ENCODE results near the gene FOXC1. TPM values are rescaled to one million over a fixed set of nuclear protein-coding genes. Genes with fewer than 3 reads are reported as not detected.

FOXC1 gene
- total RNA-seq, 1 donor from 2014 or later, result 3.3 TPM

DNA sequence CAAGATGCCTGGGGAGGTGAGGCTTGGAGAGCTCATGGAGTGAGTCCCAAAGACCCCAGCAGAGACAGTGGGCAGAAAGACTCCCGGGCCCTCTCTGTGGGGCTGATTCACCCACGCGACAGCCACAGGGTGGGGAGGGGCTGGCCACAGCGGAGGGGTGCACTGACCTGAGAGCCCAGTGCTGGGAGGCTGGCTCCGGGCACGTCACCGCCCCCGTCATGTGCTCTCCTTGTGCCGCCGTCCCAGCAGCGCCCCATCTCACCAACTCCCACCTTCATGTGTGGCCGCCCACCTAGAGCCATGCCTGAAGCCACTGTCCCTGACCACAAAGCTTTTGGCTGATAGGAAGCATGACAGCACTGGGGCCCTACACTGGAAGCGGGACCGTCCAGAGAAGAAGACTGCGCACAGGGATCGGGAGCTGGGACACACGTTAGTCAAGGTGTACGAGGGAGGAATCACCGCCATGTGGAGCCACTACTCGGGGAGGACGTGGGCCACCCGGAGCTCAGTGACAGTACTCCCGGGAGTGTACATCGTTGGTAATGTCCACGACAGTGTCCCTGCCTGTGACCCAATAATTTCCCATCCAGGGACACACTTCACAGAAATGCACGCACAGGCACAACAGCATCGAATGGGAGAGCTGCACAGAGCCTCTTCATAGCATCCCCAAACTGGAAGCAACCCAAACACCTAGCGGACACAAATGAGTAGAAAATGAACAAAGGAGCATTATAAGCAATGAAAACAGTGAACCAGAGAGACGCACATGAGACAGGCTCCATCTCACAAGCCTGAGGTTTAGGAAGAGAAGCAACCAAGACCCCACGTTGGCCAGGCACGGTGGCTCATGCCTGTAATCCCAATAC, 28.4 kb upstream of the FOXC1 start:
- DNase-seq, result no peak

DNA sequence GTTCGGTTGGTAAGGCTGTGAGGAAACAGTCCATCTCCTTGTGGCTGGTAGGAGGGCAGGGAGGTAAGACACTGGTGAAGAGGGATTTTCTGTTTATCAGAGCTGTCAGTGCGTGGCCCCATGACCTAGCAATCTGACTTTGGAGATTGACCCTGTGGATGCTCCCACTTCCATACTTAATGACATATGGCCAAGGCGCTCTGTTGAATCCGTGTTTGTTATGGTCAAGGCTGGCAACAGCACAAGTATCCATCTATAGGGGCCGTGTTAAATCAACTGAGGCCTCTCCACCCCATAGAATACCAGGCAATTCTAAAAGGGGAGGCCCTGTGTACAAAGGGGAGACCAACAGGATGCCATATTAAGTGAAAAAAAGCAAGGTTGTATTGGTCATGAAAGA, 25.6 kb upstream of the FOXC1 start:
- H3K27ac Mint-ChIP-seq (ENCODE audit: unreplicated experiment), result no peak overlapping the region
- no peak overlapping the region for H3K4me3 Mint-ChIP-seq (ENCODE audit: unreplicated experiment)
- no peaks in the 10 kb centered on the region for H3K9me3 Mint-ChIP-seq (ENCODE audit: unreplicated experiment)
- TF ChIP-seq, protein P1, sequence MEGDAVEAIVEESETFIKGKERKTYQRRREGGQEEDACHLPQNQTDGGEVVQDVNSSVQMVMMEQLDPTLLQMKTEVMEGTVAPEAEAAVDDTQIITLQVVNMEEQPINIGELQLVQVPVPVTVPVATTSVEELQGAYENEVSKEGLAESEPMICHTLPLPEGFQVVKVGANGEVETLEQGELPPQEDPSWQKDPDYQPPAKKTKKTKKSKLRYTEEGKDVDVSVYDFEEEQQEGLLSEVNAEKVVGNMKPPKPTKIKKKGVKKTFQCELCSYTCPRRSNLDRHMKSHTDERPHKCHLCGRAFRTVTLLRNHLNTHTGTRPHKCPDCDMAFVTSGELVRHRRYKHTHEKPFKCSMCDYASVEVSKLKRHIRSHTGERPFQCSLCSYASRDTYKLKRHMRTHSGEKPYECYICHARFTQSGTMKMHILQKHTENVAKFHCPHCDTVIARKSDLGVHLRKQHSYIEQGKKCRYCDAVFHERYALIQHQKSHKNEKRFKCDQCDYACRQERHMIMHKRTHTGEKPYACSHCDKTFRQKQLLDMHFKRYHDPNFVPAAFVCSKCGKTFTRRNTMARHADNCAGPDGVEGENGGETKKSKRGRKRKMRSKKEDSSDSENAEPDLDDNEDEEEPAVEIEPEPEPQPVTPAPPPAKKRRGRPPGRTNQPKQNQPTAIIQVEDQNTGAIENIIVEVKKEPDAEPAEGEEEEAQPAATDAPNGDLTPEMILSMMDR (IDR thresholded peaks at IDR 0.05; ENCODE audit: partially characterized antibody, unreplicated experiment), result no peak
- no peak for DNase-seq
- no peaks in the 10 kb centered on the region for H3K4me1 Mint-ChIP-seq (ENCODE audit: low read depth, unreplicated experiment)
- H3K27me3 Mint-ChIP-seq (ENCODE audit: unreplicated experiment), result peaks cover 6% of the 10 kb centered on the region
- H3K36me3 Mint-ChIP-seq (ENCODE audit: unreplicated experiment), result peaks cover 5% of the 10 kb centered on the region

More for the DNA sequence above, 28.4 kb upstream of the FOXC1 start:
- Mint-ChIP-seq H3K4me1 (ENCODE audit: low read depth, unreplicated experiment) (no peaks in the 10 kb centered on the region), H3K4me3 (ENCODE audit: unreplicated experiment) (no peak overlapping the region), H3K9me3 (ENCODE audit: unreplicated experiment) (peaks cover 3% of the 10 kb centered on the region), H3K36me3 (ENCODE audit: unreplicated experiment) (peaks cover 5% of the 10 kb centered on the region), H3K27me3 (ENCODE audit: unreplicated experiment) (peaks cover 6% of the 10 kb centered on the region), H3K27ac (ENCODE audit: unreplicated experiment) (no peak overlapping the region)
- TF ChIP-seq, protein P1 (IDR thresholded peaks at IDR 0.05; ENCODE audit: partially characterized antibody, unreplicated experiment), result no peak

DNA sequence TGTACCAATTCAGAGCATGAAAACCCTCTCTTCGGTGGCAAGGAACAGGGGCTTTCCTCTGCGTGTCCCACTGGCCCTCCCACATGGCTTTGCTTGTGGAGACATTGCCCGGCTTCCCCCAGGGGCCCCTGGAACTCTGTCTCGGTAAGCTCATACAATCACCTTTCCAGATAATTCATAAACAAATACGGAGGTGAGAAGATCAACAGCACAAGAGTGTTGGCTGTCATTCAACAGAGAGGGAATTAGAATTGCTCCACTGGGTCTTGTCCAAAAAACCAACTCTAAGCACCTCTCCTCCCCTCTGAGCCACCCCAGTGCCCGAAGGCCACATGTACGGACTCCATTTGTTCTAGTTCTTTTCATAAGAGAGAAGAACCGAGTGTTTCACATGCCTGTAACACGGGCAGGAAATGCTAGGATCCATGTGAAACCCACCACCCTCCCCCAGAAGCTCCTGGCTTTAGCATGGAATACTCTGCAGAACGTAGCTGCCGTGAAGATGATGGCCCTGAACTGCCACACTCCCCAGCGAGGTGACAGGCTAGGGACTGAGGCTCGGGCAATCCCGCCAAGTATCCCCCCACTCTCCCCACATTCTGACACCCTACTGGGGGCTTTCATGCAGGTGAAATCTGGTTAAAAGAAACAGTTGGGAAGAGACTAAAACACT, 24.6 kb upstream of the FOXC1 start:
- no peak for DNase-seq
- TF ChIP-seq, protein P1 (IDR thresholded peaks at IDR 0.05; ENCODE audit: partially characterized antibody, unreplicated experiment), result no peak
- no peak overlapping the region for H3K4me3 Mint-ChIP-seq (ENCODE audit: unreplicated experiment)
- peaks cover 3% of the 10 kb centered on the region for H3K27me3 Mint-ChIP-seq (ENCODE audit: unreplicated experiment)
- no peak overlapping the region for H3K27ac Mint-ChIP-seq (ENCODE audit: unreplicated experiment)
- H3K4me1 Mint-ChIP-seq (ENCODE audit: low read depth, unreplicated experiment), result no peaks in the 10 kb centered on the region
- H3K36me3 Mint-ChIP-seq (ENCODE audit: unreplicated experiment), result peaks cover 5% of the 10 kb centered on the region
- no peaks in the 10 kb centered on the region for H3K9me3 Mint-ChIP-seq (ENCODE audit: unreplicated experiment)

DNA sequence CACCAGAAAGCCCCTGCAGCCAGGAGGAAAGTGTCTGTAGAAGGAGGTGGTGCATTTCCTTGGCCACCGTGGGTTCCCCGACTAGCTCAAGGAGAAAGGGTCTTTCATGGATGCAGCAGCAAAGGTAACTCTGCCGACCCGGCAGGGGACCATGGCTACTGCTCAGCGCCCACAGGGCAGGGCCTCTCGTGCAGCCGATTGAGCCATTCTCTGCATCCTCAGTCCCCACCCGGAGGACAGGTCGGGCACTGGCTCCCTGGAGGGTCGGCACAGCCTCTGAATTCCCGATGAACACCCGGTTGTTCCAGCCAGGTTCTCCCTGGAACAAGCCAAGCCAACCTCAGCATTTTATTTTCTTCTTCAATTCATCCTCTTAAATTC, 24.1 kb upstream of the FOXC1 start:
- no peaks in the 10 kb centered on the region for H3K4me1 Mint-ChIP-seq (ENCODE audit: low read depth, unreplicated experiment)
- H3K9me3 Mint-ChIP-seq (ENCODE audit: unreplicated experiment), result no peaks in the 10 kb centered on the region
- TF ChIP-seq, protein P1 (IDR thresholded peaks at IDR 0.05; ENCODE audit: partially characterized antibody, unreplicated experiment), result no peak
- no peak overlapping the region for H3K4me3 Mint-ChIP-seq (ENCODE audit: unreplicated experiment)
- H3K27ac Mint-ChIP-seq (ENCODE audit: unreplicated experiment), result no peak overlapping the region
- peaks cover 5% of the 10 kb centered on the region for H3K36me3 Mint-ChIP-seq (ENCODE audit: unreplicated experiment)
- no peak for DNase-seq
- H3K27me3 Mint-ChIP-seq (ENCODE audit: unreplicated experiment), result peaks cover 3% of the 10 kb centered on the region

DNA sequence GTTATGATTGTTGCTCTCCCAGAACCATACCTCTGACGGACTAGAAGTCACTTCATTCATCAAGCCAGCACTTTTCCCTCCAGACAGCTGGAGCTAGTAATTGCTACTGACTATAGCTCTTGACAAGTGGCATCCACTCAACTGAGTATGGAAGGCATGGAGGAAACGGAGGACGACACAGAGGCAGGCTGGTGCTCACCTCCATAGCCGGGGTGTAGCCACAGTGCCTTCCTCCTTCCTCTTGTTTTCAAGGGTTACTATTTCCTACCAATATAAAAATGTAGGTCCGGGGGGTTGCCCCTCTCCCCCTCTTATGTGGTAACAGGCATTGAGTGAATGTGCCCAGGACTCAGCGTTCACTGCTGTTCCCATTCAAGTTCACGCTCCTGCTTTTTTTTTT, 23.5 kb upstream of the FOXC1 start:
- Mint-ChIP-seq H3K27ac (ENCODE audit: unreplicated experiment) (no peak overlapping the region), H3K36me3 (ENCODE audit: unreplicated experiment) (peaks cover 5% of the 10 kb centered on the region), H3K27me3 (ENCODE audit: unreplicated experiment) (peaks cover 3% of the 10 kb centered on the region), H3K9me3 (ENCODE audit: unreplicated experiment) (no peaks in the 10 kb centered on the region), H3K4me1 (ENCODE audit: low read depth, unreplicated experiment) (no peaks in the 10 kb centered on the region), H3K4me3 (ENCODE audit: unreplicated experiment) (no peak overlapping the region)
- TF ChIP-seq, protein P1 (IDR thresholded peaks at IDR 0.05; ENCODE audit: partially characterized antibody, unreplicated experiment), result no peak
- DNase-seq, result no peak
